GM23338 (cell line): ENCODE results near the gene ANKRD44.

Source experiments
- CREB1 ChIP-seq: fragments of 250-450 bp; sonication (Bioruptor Pico); IDR thresholded peaks from 2 replicates; pipeline ENCODE4 v1.5.0; 2020; ENCODE audit warnings: low read depth, mild to moderate bottlenecking, moderate library complexity
- EZH2 ChIP-seq: fragments of 200-600 bp; sonication (generic); IDR thresholded peaks from one replicate; pipeline ENCODE4 v1.8.0; 2017; ENCODE audit warnings: antibody characterized with exemption, mild to moderate bottlenecking, low read depth; ENCODE audit not compliant: unreplicated experiment
- EZH2phosphoT487 ChIP-seq: fragments of 200-600 bp; sonication (generic); IDR thresholded peaks from one replicate; pipeline ENCODE4 v1.8.1; 2018; ENCODE audit warnings: antibody characterized with exemption; ENCODE audit not compliant: unreplicated experiment
- JUNB ChIP-seq: IDR thresholded peaks from one replicate; pipeline ENCODE4 v1.6.1; 2016; ENCODE audit warnings: antibody characterized with exemption; ENCODE audit not compliant: unreplicated experiment
- NANOG ChIP-seq: IDR thresholded peaks from 2 replicates; pipeline ENCODE4 v1.6.1; 2016; ENCODE audit warnings: antibody characterized with exemption, borderline replicate concordance
- POLR2AphosphoS5 ChIP-seq: IDR thresholded peaks from 2 replicates; pipeline ENCODE4 v1.6.1; 2016; ENCODE audit warnings: antibody characterized with exemption, low read depth
- ZNF114 ChIP-seq: fragments of 250-450 bp; sonication (Bioruptor Pico); IDR thresholded peaks from 2 replicates; pipeline ENCODE4 v1.5.0; 2020; ENCODE audit warnings: mild to moderate bottlenecking, moderate library complexity
- TF ChIP-seq, protein P1 (sequence below), 2 experiments: fragments of 200-600 bp in 1 of 2; sonication (generic) in 1 of 2; conservative IDR thresholded peaks; 2 replicates each; pipeline versions ENCODE4 v1.5.1 to v1.6.1; 2016 to 2017; ENCODE audit warnings: antibody characterized with exemption in 2 of 2, low read depth in 2 of 2, mild to moderate bottlenecking in 2 of 2, moderate library complexity in 1 of 2
- TF ChIP-seq, protein P2 (sequence below): IDR thresholded peaks from 2 replicates; pipeline ENCODE4 v1.6.1; 2016; ENCODE audit warnings: antibody characterized with exemption
- TF ChIP-seq, protein P3 (sequence below): IDR thresholded peaks from one replicate; pipeline ENCODE4 v1.6.1; 2018; ENCODE audit warnings: antibody characterized with exemption; ENCODE audit not compliant: unreplicated experiment
- TF ChIP-seq, protein P4 (sequence below): fragments of 250-450 bp; sonication (Bioruptor Pico); IDR thresholded peaks from 2 replicates; pipeline ENCODE4 v1.5.0; 2020; ENCODE audit warnings: mild to moderate bottlenecking, moderate library complexity

DNA sequence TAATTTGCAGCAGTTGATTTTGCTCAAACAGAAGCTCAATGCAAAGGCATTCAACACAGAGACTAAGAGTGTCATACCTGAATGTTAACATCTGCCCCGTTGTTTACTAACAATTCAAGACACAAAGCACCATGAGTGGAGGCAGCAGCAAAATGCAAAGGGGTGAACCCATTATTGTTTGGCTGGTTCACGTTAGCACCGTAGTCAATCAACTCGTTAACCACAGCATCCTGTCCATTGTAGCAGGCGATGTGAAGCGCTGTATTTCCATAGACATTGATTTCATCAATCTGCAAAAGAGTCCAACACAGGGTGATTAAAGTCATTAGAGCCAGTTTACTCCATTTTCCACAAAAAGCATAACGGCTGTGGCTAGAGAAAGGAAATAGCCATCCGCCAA, 189.3 kb downstream of the ANKRD44 start:
- TF ChIP-seq POLR2AphosphoS5 (no peak), EZH2phosphoT487 (no peak), EZH2 (no peak), JUNB (no peak), CREB1 (CRISPR knock-in tag) (no peak), NANOG (no peak), ZNF114 (CRISPR knock-in tag) (no peak)
- TF ChIP-seq, protein P1, sequence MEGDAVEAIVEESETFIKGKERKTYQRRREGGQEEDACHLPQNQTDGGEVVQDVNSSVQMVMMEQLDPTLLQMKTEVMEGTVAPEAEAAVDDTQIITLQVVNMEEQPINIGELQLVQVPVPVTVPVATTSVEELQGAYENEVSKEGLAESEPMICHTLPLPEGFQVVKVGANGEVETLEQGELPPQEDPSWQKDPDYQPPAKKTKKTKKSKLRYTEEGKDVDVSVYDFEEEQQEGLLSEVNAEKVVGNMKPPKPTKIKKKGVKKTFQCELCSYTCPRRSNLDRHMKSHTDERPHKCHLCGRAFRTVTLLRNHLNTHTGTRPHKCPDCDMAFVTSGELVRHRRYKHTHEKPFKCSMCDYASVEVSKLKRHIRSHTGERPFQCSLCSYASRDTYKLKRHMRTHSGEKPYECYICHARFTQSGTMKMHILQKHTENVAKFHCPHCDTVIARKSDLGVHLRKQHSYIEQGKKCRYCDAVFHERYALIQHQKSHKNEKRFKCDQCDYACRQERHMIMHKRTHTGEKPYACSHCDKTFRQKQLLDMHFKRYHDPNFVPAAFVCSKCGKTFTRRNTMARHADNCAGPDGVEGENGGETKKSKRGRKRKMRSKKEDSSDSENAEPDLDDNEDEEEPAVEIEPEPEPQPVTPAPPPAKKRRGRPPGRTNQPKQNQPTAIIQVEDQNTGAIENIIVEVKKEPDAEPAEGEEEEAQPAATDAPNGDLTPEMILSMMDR (conservative IDR thresholded peaks at IDR 0.05; ENCODE audit: low read depth in 2 of 2), result no peak
- TF ChIP-seq, protein P2, sequence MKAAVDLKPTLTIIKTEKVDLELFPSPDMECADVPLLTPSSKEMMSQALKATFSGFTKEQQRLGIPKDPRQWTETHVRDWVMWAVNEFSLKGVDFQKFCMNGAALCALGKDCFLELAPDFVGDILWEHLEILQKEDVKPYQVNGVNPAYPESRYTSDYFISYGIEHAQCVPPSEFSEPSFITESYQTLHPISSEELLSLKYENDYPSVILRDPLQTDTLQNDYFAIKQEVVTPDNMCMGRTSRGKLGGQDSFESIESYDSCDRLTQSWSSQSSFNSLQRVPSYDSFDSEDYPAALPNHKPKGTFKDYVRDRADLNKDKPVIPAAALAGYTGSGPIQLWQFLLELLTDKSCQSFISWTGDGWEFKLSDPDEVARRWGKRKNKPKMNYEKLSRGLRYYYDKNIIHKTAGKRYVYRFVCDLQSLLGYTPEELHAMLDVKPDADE, result no peak
- TF ChIP-seq, protein P3, sequence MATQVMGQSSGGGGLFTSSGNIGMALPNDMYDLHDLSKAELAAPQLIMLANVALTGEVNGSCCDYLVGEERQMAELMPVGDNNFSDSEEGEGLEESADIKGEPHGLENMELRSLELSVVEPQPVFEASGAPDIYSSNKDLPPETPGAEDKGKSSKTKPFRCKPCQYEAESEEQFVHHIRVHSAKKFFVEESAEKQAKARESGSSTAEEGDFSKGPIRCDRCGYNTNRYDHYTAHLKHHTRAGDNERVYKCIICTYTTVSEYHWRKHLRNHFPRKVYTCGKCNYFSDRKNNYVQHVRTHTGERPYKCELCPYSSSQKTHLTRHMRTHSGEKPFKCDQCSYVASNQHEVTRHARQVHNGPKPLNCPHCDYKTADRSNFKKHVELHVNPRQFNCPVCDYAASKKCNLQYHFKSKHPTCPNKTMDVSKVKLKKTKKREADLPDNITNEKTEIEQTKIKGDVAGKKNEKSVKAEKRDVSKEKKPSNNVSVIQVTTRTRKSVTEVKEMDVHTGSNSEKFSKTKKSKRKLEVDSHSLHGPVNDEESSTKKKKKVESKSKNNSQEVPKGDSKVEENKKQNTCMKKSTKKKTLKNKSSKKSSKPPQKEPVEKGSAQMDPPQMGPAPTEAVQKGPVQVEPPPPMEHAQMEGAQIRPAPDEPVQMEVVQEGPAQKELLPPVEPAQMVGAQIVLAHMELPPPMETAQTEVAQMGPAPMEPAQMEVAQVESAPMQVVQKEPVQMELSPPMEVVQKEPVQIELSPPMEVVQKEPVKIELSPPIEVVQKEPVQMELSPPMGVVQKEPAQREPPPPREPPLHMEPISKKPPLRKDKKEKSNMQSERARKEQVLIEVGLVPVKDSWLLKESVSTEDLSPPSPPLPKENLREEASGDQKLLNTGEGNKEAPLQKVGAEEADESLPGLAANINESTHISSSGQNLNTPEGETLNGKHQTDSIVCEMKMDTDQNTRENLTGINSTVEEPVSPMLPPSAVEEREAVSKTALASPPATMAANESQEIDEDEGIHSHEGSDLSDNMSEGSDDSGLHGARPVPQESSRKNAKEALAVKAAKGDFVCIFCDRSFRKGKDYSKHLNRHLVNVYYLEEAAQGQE, result no peak
- TF ChIP-seq, protein P4, sequence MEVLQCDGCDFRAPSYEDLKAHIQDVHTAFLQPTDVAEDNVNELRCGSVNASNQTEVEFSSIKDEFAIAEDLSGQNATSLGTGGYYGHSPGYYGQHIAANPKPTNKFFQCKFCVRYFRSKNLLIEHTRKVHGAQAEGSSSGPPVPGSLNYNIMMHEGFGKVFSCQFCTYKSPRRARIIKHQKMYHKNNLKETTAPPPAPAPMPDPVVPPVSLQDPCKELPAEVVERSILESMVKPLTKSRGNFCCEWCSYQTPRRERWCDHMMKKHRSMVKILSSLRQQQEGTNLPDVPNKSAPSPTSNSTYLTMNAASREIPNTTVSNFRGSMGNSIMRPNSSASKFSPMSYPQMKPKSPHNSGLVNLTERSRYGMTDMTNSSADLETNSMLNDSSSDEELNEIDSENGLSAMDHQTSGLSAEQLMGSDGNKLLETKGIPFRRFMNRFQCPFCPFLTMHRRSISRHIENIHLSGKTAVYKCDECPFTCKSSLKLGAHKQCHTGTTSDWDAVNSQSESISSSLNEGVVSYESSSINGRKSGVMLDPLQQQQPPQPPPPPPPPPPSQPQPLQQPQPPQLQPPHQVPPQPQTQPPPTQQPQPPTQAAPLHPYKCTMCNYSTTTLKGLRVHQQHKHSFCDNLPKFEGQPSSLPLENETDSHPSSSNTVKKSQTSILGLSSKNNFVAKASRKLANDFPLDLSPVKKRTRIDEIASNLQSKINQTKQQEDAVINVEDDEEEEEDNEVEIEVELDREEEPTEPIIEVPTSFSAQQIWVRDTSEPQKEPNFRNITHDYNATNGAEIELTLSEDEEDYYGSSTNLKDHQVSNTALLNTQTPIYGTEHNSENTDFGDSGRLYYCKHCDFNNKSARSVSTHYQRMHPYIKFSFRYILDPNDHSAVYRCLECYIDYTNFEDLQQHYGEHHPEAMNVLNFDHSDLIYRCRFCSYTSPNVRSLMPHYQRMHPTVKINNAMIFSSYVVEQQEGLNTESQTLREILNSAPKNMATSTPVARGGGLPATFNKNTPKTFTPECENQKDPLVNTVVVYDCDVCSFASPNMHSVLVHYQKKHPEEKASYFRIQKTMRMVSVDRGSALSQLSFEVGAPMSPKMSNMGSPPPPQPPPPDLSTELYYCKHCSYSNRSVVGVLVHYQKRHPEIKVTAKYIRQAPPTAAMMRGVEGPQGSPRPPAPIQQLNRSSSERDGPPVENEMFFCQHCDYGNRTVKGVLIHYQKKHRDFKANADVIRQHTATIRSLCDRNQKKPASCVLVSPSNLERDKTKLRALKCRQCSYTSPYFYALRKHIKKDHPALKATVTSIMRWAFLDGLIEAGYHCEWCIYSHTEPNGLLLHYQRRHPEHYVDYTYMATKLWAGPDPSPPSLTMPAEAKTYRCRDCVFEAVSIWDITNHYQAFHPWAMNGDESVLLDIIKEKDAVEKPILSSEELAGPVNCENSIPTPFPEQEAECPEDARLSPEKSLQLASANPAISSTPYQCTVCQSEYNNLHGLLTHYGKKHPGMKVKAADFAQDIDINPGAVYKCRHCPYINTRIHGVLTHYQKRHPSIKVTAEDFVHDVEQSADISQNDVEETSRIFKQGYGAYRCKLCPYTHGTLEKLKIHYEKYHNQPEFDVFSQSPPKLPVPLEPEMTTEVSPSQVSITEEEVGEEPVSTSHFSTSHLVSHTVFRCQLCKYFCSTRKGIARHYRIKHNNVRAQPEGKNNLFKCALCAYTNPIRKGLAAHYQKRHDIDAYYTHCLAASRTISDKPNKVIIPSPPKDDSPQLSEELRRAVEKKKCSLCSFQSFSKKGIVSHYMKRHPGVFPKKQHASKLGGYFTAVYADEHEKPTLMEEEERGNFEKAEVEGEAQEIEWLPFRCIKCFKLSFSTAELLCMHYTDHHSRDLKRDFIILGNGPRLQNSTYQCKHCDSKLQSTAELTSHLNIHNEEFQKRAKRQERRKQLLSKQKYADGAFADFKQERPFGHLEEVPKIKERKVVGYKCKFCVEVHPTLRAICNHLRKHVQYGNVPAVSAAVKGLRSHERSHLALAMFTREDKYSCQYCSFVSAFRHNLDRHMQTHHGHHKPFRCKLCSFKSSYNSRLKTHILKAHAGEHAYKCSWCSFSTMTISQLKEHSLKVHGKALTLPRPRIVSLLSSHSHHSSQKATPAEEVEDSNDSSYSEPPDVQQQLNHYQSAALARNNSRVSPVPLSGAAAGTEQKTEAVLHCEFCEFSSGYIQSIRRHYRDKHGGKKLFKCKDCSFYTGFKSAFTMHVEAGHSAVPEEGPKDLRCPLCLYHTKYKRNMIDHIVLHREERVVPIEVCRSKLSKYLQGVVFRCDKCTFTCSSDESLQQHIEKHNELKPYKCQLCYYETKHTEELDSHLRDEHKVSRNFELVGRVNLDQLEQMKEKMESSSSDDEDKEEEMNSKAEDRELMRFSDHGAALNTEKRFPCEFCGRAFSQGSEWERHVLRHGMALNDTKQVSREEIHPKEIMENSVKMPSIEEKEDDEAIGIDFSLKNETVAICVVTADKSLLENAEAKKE (CRISPR knock-in tag), result no peak
